Sigmoid colon (tissue), 4 donors: ENCODE measurements around the gene PALM.

Source experiments
- EP300 ChIP-seq, 4 donors: sonication (generic); formaldehyde crosslinking; IDR thresholded peaks; one replicate each; pipeline ENCODE4 v1.6.1; 2017; ENCODE audit warnings: antibody characterized with exemption in 4 of 4
- TF ChIP-seq, protein P1 (sequence below), 4 experiments: fragments of 450-650 bp in 3 of 4; fragments of 200-600 bp in 1 of 4; IDR thresholded peaks; one replicate each; pipeline ENCODE4 v1.5.1; 2016 to 2019; ENCODE audit warnings: antibody characterized with exemption in 4 of 4, mild to moderate bottlenecking in 3 of 4, moderate library complexity in 2 of 4

DNA sequence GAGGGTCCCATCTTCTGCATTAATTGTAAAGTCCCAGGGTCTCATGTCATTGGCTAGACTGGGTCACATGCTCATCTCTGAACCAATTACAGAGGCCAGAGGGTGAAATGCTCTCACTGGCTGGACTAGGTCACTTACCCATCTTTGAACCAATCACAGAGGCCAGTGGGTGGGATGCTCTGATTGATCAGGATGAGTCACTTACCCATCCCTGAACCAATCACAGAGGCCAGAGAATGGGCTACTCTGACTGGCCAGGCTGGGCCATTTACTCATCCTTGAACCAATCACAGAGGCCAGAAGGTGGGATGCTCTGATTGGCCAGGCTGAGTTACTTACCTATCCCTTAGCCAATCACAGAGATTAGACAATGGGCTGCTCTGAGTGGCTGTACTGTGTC, 47.5 kb downstream of the PALM start:
- TF ChIP-seq, protein P1, sequence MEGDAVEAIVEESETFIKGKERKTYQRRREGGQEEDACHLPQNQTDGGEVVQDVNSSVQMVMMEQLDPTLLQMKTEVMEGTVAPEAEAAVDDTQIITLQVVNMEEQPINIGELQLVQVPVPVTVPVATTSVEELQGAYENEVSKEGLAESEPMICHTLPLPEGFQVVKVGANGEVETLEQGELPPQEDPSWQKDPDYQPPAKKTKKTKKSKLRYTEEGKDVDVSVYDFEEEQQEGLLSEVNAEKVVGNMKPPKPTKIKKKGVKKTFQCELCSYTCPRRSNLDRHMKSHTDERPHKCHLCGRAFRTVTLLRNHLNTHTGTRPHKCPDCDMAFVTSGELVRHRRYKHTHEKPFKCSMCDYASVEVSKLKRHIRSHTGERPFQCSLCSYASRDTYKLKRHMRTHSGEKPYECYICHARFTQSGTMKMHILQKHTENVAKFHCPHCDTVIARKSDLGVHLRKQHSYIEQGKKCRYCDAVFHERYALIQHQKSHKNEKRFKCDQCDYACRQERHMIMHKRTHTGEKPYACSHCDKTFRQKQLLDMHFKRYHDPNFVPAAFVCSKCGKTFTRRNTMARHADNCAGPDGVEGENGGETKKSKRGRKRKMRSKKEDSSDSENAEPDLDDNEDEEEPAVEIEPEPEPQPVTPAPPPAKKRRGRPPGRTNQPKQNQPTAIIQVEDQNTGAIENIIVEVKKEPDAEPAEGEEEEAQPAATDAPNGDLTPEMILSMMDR (IDR thresholded peaks at IDR 0.05), result no peak
- TF ChIP-seq EP300 (IDR thresholded peaks at IDR 0.05), result no peak
